ENCODE results near the gene SCGB1A1.

SCGB1A1 gene

DNA sequence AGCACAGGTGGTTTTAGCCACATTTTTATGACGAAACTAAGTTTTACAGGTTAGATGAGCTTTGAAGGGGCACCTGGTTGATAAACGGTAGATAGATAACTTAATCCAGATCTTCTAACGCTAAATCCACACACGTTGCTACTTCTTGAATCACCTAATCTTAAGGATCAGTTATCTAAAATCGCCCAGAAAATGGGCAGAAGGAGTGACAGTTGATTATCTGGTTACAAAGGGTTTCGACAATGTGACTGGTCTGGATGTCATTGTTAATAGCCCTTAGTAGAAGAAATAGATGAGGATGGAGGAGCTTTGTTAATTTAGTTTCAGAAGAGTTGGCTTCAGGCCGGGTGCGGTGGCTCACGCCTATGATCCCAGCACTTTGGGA is 43.7 kb downstream of the SCGB1A1 start:
- H3K9ac ChIP-seq (ENCODE audit: low read length): no peak overlapping the region
- H3K27me3 ChIP-seq (ENCODE audit: low read length): no peaks in the 10 kb centered on the region
- no peak overlapping the region for H3K27ac ChIP-seq (ENCODE audit: low read depth, low read length)
- no peaks in the 10 kb centered on the region for H3K9me3 ChIP-seq (ENCODE audit: insufficient read depth, low read length)
- H3K4me2 ChIP-seq (ENCODE audit: low read depth, low read length, poor library complexity, severe bottlenecking): no peak overlapping the region
- H4K20me1 ChIP-seq (ENCODE audit: low read depth, low read length): no peaks in the 10 kb centered on the region
- H3K4me3 ChIP-seq (ENCODE audit: insufficient read depth, low read length, poor library complexity, severe bottlenecking): no peak overlapping the region
- no peaks in the 10 kb centered on the region for H3F3A ChIP-seq (ENCODE audit: insufficient read depth)
- TF ChIP-seq, protein P1, sequence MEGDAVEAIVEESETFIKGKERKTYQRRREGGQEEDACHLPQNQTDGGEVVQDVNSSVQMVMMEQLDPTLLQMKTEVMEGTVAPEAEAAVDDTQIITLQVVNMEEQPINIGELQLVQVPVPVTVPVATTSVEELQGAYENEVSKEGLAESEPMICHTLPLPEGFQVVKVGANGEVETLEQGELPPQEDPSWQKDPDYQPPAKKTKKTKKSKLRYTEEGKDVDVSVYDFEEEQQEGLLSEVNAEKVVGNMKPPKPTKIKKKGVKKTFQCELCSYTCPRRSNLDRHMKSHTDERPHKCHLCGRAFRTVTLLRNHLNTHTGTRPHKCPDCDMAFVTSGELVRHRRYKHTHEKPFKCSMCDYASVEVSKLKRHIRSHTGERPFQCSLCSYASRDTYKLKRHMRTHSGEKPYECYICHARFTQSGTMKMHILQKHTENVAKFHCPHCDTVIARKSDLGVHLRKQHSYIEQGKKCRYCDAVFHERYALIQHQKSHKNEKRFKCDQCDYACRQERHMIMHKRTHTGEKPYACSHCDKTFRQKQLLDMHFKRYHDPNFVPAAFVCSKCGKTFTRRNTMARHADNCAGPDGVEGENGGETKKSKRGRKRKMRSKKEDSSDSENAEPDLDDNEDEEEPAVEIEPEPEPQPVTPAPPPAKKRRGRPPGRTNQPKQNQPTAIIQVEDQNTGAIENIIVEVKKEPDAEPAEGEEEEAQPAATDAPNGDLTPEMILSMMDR (IDR thresholded peaks at IDR 0.05; ENCODE audit: insufficient read depth, low read length, poor library complexity, severe bottlenecking): no peak
- no peak for TF ChIP-seq EZH2phosphoT487 (conservative IDR thresholded peaks at IDR 0.05; ENCODE audit: low read length)
- H2AFZ ChIP-seq (ENCODE audit: low read depth, low read length, severe bottlenecking): no peak overlapping the region
- no peaks in the 10 kb centered on the region for H3K36me3 ChIP-seq (ENCODE audit: low read length)
- no peaks in the 10 kb centered on the region for H3K79me2 ChIP-seq (ENCODE audit: insufficient read depth, low read length)
- H3K9me2 ChIP-seq (replicated peaks; ENCODE audit: insufficient read depth, low read length): no peaks in the 10 kb centered on the region

DNA sequence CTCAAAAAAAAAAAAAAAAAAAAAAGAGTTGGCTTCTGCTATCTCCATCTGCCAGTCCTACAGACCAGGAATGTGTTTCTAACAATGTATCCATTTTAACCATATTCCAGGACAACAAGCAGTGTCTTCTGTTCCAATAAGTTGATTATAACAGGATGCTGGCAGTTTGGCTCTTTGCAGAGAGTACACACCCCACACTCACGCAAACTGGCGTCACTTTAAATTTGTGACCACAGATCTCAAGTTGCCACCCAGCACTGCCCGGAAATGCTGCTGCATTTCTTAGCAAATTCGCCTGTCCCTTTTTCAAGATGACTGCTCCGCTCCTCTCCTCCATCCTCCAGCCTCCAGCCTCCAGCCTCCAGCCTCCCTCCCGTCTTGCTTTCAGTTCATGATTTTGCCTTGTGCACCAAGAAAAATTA is 44.3 kb downstream of the SCGB1A1 start:
- H3K27ac ChIP-seq (ENCODE audit: low read depth, low read length): no peak overlapping the region
- no peak overlapping the region for H3K4me3 ChIP-seq (ENCODE audit: insufficient read depth, low read length, poor library complexity, severe bottlenecking)
- H3K9ac ChIP-seq (ENCODE audit: low read length): no peak overlapping the region
- H3K9me2 ChIP-seq (replicated peaks; ENCODE audit: insufficient read depth, low read length): no peaks in the 10 kb centered on the region
- H3F3A ChIP-seq (ENCODE audit: insufficient read depth): no peaks in the 10 kb centered on the region
- H3K4me2 ChIP-seq (ENCODE audit: low read depth, low read length, poor library complexity, severe bottlenecking): no peak overlapping the region
- H2AFZ ChIP-seq (ENCODE audit: low read depth, low read length, severe bottlenecking): no peak overlapping the region
- no peaks in the 10 kb centered on the region for H3K9me3 ChIP-seq (ENCODE audit: insufficient read depth, low read length)
- no peaks in the 10 kb centered on the region for H3K79me2 ChIP-seq (ENCODE audit: insufficient read depth, low read length)
- no peaks in the 10 kb centered on the region for H4K20me1 ChIP-seq (ENCODE audit: low read depth, low read length)
- TF ChIP-seq, protein P1 (IDR thresholded peaks at IDR 0.05; ENCODE audit: insufficient read depth, low read length, poor library complexity, severe bottlenecking): no peak
- TF ChIP-seq EZH2phosphoT487 (conservative IDR thresholded peaks at IDR 0.05; ENCODE audit: low read length): no peak
- no peaks in the 10 kb centered on the region for H3K27me3 ChIP-seq (ENCODE audit: low read length)
- H3K36me3 ChIP-seq (ENCODE audit: low read length): no peaks in the 10 kb centered on the region

DNA sequence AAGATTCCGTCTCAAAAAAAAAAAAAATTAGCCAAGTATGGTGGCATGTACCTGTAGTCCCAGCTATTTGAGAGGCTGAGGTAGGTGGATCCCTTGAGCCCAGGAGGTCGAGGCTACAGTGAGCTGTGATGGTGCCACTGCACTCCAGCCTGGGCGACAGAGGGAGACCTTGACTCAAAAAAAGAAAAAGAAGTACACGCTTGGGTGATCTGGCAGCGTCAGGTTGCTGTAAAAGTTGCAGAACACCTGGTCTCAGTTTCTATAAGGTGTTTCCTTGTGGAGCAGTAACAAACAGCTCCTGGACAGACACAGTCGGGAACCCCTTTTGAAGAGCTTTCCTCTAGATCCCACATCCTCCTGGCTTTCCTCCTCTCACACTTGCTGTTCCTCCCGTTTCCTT is 45.8 kb downstream of the SCGB1A1 start:
- Histone ChIP-seq H3K4me3 (ENCODE audit: insufficient read depth, low read length, poor library complexity, severe bottlenecking) (no peak overlapping the region), H3K9me3 (ENCODE audit: insufficient read depth, low read length) (no peaks in the 10 kb centered on the region), H3K36me3 (ENCODE audit: low read length) (no peaks in the 10 kb centered on the region), H3K27ac (ENCODE audit: low read depth, low read length) (no peak overlapping the region), H2AFZ (ENCODE audit: low read depth, low read length, severe bottlenecking) (no peak overlapping the region), H3K27me3 (ENCODE audit: low read length) (no peaks in the 10 kb centered on the region), H3F3A (ENCODE audit: insufficient read depth) (no peaks in the 10 kb centered on the region), H4K20me1 (ENCODE audit: low read depth, low read length) (no peaks in the 10 kb centered on the region), H3K9me2 (replicated peaks; ENCODE audit: insufficient read depth, low read length) (no peaks in the 10 kb centered on the region), H3K79me2 (ENCODE audit: insufficient read depth, low read length) (no peaks in the 10 kb centered on the region), H3K4me2 (ENCODE audit: low read depth, low read length, poor library complexity, severe bottlenecking) (no peak overlapping the region), H3K9ac (ENCODE audit: low read length) (no peak overlapping the region)
- no peak for TF ChIP-seq EZH2phosphoT487 (conservative IDR thresholded peaks at IDR 0.05; ENCODE audit: low read length)
- TF ChIP-seq, protein P1 (IDR thresholded peaks at IDR 0.05; ENCODE audit: insufficient read depth, low read length, poor library complexity, severe bottlenecking): no peak
